GM18502 (cell line): ENCODE data around the gene SPANXN4.

Experiments used
- ATAC-seq: cut with Tn5 transposase; IDR thresholded peaks from one replicate; pipeline ENCODE4 v1.9.1; 2021; ENCODE audit warnings: mild to moderate bottlenecking; ENCODE audit not compliant: unreplicated experiment, poor library complexity

SPANXN4 gene, protein sequence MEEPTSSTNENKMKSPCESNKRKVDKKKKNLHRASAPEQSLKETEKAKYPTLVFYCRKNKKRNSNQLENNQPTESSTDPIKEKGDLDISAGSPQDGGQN

GRCh38 chrX:143025628-143026027 is at the start of gene SPANXN4:
SPANXN4 (plus strand) TSS chrX:143025928; CDS start chrX:143026015, 87 bp downstream.
- ATAC-seq: no peak

DNA sequence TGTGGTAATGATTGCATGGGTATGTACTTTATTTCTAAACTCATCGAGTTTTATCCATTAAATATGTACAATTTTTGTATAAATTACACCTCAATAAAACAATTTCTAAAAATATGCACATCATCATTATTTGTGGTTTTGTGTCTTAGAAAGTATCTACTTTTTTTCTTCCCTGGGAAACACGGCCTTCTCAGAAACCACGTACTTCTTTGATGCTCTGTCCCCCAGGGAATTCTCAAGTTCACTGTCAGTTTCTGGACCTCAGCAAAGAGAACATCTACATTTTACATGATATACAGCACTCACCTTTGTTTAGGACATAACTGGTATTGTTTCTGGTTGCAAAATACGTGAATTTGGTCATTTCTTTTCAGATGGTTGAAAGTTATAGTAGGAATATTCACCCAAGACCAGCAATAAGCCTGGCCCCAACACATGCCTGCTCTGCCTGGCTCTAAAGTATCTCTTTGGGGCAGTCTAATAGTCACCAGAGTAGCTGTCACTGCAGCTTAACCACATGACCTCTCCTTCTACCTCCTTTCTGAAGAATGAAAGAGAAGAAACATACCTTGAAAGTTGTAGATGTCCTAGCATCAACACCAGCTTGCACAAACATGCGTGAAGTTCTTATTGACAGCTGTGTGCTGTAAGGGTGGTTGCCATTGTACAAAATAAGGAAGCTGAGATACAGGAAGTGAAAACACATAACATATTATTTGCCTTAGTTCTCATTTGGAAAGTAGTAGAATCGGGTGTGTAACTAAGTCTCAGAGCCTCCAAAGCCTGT is 48.4 kb upstream of the SPANXN4 start:
- peak; percentile 93 for ATAC-seq

DNA sequence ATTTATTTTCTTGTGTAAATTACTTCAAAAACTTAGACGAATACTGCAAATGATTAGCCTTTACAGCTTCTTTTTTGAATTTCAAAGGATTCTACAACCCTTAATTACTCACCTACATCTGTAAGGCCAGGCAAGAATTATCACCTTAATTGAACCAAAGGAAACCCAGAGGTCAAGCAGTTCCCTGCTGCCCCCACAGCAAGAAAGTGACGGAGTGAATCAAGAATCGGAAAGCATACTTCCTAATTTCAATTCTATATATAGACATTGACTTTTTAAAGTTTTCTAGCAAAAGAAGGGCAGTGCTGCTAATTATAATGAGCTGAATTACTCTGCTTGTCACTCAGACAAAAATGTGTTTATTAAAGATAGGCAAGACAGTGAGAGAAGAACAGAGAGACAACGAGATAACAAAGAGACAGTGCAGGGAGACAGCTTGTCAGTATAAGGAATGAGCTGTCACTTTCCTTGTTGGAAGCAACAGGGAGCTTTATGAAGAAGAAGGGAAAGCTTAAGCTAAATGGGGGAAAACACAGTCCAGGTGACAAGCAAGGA is 47.5 kb upstream of the SPANXN4 start:
- peak; percentile 31 for ATAC-seq

- no peak for ATAC-seq
Measured at GRCh38 chrX:142982679-142983078, 43.0 kb upstream of the SPANXN4 start.

- ATAC-seq: no peak
Measured at GRCh38 chrX:142994988-142995387, 30.7 kb upstream of the SPANXN4 start.

- no peak for ATAC-seq
Measured at GRCh38 chrX:142998447-142999198, 27.1 kb upstream of the SPANXN4 start.

GRCh38 chrX:142999199-142999701 is 26.5 kb upstream of the SPANXN4 start:
- ATAC-seq: no peak

DNA sequence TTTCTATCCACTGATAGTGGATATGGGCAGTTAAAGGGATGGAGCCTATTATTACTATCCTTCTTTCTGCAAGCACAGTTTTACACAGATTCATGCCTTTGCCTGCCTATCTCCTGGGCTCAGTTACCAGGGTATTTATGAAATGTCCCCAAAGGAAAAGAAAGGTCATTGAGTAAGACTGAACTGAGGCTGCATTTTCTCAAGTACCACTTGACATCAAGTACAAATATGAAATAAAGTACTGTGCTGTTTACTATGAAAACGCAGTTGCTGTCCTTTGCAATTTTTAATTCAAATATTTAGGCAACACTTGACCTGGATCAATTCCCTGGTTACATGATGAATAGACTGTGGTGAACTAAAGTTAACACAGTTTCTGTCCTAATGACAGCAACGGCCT is 23.5 kb upstream of the SPANXN4 start:
- no peak for ATAC-seq

DNA sequence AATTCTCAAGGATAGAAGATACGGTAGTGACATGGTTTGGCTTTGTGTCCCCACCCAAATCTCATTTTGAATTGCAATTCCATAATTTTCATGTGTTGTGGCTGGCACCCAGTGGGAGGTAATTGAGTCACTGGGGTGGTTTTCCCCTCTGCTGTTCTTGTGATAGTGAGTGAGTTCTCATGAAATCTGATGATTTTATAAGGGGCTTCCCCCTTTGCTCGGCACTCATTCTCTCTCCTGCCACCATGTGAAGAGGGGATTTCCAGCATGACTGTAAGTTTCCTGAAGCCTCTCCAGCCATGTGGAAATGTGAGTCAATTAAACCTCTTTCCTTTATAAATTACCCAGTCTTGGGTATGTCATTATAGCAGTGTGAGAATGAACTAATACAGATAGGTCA is 8.5 kb upstream of the SPANXN4 start:
- ATAC-seq: no peak

DNA sequence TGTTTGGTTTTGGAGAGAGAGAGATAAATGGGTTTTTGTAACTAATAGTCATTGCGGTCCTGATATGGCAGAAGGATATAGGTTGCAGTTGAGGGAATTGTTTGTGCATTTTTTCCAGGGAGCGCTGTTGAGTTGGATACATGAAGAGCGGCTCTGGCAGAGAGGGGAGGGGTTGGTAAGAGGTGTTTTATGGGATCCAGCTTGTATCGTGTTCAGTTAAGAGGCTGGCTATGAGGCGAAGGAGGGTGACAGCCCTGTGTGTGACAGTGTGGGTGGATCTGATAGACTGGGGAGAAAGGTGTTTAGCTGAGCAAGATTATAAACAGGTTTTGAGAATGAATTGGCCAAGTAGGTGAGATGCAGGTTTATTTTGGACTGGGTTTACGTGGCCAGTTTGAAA is 1.5 kb downstream of the SPANXN4 start:
- no peak for ATAC-seq

GRCh38 chrX:143047511-143047910 is 21.8 kb downstream of the SPANXN4 start:
- ATAC-seq: no peak

- ATAC-seq: no peak
Measured at GRCh38 chrX:143058120-143058519, 32.4 kb downstream of the SPANXN4 start.

DNA sequence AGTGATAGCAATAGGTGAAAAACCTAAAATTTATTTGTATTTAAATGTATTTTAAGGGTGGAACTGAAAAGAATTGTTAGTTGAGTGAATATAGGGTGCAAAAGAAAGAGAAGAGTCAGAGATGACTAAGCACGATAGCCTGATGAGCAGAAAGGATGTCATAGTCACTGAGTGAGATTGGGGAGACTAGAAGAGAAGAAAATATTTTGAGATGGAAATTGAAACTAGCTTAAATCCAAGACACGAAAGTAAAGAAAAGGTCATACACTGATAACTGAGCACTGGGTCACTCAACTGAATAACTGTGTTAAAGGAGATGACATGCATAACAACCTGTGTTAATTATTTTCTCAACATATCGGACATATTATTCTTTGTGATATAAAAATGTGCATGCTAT is 55.5 kb downstream of the SPANXN4 start:
- no peak for ATAC-seq

- ATAC-seq: no peak
Measured at GRCh38 chrX:143082537-143082936, 56.8 kb downstream of the SPANXN4 start.
